ENCODE measurements around the gene SEC24C.

The SEC24C gene

GRCh38 chr10:73818402-73818801 is 74.2 kb downstream of the SEC24C start:
- H3K27me3 ChIP-seq (ENCODE audit: low read depth, low read length), result no peaks in the 10 kb centered on the region
- H3K27ac ChIP-seq (ENCODE audit: low read length), result no peak overlapping the region
- no peak overlapping the region for H3K9ac ChIP-seq (ENCODE audit: low read length)
- H4K20me1 ChIP-seq (ENCODE audit: insufficient read depth, low read length), result no peaks in the 10 kb centered on the region
- no peak overlapping the region for H2AFZ ChIP-seq (ENCODE audit: low read depth, low read length)
- H3K4me2 ChIP-seq (ENCODE audit: low read length), result no peak overlapping the region
- no peaks in the 10 kb centered on the region for H3K9me3 ChIP-seq (ENCODE audit: insufficient read depth, low read length)
- TF ChIP-seq EZH2phosphoT487 (IDR thresholded peaks at IDR 0.05; ENCODE audit: low read depth) (no peak), CTCF (IDR thresholded peaks at IDR 0.05; ENCODE audit: low read depth, low read length) (no peak)
- no peak overlapping the region for H3K4me3 ChIP-seq (ENCODE audit: low read length)
- no peaks in the 10 kb centered on the region for H3K4me1 ChIP-seq (ENCODE audit: low read length)
- no peaks in the 10 kb centered on the region for H3K36me3 ChIP-seq (replicated peaks; ENCODE audit: low read depth, low read length)
- no peaks in the 10 kb centered on the region for H3K79me2 ChIP-seq (ENCODE audit: low read length)

GRCh38 chr10:73819081-73819480 is 74.9 kb downstream of the SEC24C start:
- Histone ChIP-seq H2AFZ (ENCODE audit: low read depth, low read length) (no peak overlapping the region), H3K4me1 (ENCODE audit: low read length) (no peaks in the 10 kb centered on the region)

GRCh38 chr10:73819513-73820093 is 75.4 kb downstream of the SEC24C start:
- Histone ChIP-seq H4K20me1 (ENCODE audit: insufficient read depth, low read length) (no peaks in the 10 kb centered on the region), H2AFZ (ENCODE audit: low read depth, low read length) (no peak overlapping the region), H3K4me3 (ENCODE audit: low read length) (no peak overlapping the region), H3K9ac (ENCODE audit: low read length) (no peak overlapping the region), H3K4me1 (ENCODE audit: low read length) (no peaks in the 10 kb centered on the region), H3K9me3 (ENCODE audit: insufficient read depth, low read length) (no peaks in the 10 kb centered on the region), H3K4me2 (ENCODE audit: low read length) (no peak overlapping the region), H3K27ac (ENCODE audit: low read length) (no peak overlapping the region), H3K79me2 (ENCODE audit: low read length) (no peaks in the 10 kb centered on the region), H3K27me3 (ENCODE audit: low read depth, low read length) (no peaks in the 10 kb centered on the region), H3K36me3 (replicated peaks; ENCODE audit: low read depth, low read length) (no peaks in the 10 kb centered on the region)
- TF ChIP-seq CTCF (IDR thresholded peaks at IDR 0.05; ENCODE audit: low read depth, low read length), result no peak
- no peak for TF ChIP-seq EZH2phosphoT487 (IDR thresholded peaks at IDR 0.05; ENCODE audit: low read depth)

More at GRCh38 chr10:73819081-73819480, 74.9 kb downstream of the SEC24C start:
- TF ChIP-seq EZH2phosphoT487 (IDR thresholded peaks at IDR 0.05; ENCODE audit: low read depth) (no peak), CTCF (IDR thresholded peaks at IDR 0.05; ENCODE audit: low read depth, low read length) (no peak)
- H3K9me3 ChIP-seq (ENCODE audit: insufficient read depth, low read length), result no peaks in the 10 kb centered on the region
- H3K4me3 ChIP-seq (ENCODE audit: low read length), result no peak overlapping the region
- no peaks in the 10 kb centered on the region for H4K20me1 ChIP-seq (ENCODE audit: insufficient read depth, low read length)
- H3K4me2 ChIP-seq (ENCODE audit: low read length), result no peak overlapping the region
- H3K27ac ChIP-seq (ENCODE audit: low read length), result no peak overlapping the region
- no peak overlapping the region for H3K9ac ChIP-seq (ENCODE audit: low read length)
- no peaks in the 10 kb centered on the region for H3K79me2 ChIP-seq (ENCODE audit: low read length)
- H3K27me3 ChIP-seq (ENCODE audit: low read depth, low read length), result no peaks in the 10 kb centered on the region
- H3K36me3 ChIP-seq (replicated peaks; ENCODE audit: low read depth, low read length), result no peaks in the 10 kb centered on the region
